ENCODE results near the gene TEKT2. TPM values are rescaled to one million over a fixed set of nuclear protein-coding genes. Genes with fewer than 3 reads are reported as not detected.
A peak's percentile ranks its signal among the peaks of the same experiment; 100 is the strongest.

Gene TEKT2
- total RNA-seq, 1 donor from 2014 or later, result 3.2 TPM

GRCh38 chr1:36099681-36100341, 15.9 kb downstream of the TEKT2 start:
- H3K9me3 Mint-ChIP-seq, result no peaks in the 10 kb centered on the region
- H3K4me1 Mint-ChIP-seq, result peaks cover 6% of the 10 kb centered on the region
- no peaks in the 10 kb centered on the region for H3K27me3 Mint-ChIP-seq (ENCODE audit: low read depth)
- DNase-seq (ENCODE audit: low spot score in 2 of 2, unreplicated experiment in 2 of 2), result peak; percentile 67 to 88
- peaks cover 1% of the 10 kb centered on the region for H3K36me3 Mint-ChIP-seq
- no peak overlapping the region for H3K27ac Mint-ChIP-seq
- TF ChIP-seq CTCF (IDR thresholded peaks at IDR 0.05; ENCODE audit: unreplicated experiment), result peak; percentile 81
- H3K4me3 Mint-ChIP-seq, result no peak overlapping the region

DNA sequence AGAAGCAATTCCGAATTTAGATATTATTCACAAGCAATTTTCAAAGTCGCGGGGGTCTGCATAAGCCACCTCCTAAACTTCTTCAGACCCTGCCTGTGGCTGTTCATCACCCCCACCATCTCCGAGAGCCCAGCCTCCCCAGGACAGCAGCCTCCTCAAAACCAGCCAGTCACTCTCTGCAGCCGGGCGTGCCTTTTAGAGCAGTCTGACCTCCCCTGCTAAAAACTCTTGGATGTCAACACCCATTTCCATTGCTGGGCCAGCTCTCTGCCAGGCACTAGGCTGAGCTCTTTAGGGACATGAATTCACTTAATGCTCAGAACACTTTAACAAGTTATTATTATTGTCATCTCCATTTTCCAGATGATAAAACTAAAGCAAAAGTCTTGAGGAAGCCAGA, 16.5 kb downstream of the TEKT2 start:
- no peak for TF ChIP-seq CTCF (IDR thresholded peaks at IDR 0.05; ENCODE audit: unreplicated experiment)
- H3K4me3 Mint-ChIP-seq, result no peak overlapping the region
- DNase-seq (ENCODE audit: low spot score in 2 of 2, unreplicated experiment in 2 of 2), result no peak
- peaks cover 1% of the 10 kb centered on the region for H3K36me3 Mint-ChIP-seq
- H3K27me3 Mint-ChIP-seq (ENCODE audit: low read depth), result no peaks in the 10 kb centered on the region
- no peaks in the 10 kb centered on the region for H3K9me3 Mint-ChIP-seq
- no peak overlapping the region for H3K27ac Mint-ChIP-seq
- H3K4me1 Mint-ChIP-seq, result peaks cover 6% of the 10 kb centered on the region

GRCh38 chr1:36101546-36101945, 17.7 kb downstream of the TEKT2 start:
- peaks cover 1% of the 10 kb centered on the region for H3K36me3 Mint-ChIP-seq
- no peak overlapping the region for H3K27ac Mint-ChIP-seq
- H3K4me1 Mint-ChIP-seq, result peaks cover 6% of the 10 kb centered on the region
- no peak for TF ChIP-seq CTCF (IDR thresholded peaks at IDR 0.05; ENCODE audit: unreplicated experiment)
- H3K9me3 Mint-ChIP-seq, result no peaks in the 10 kb centered on the region
- no peak for DNase-seq (ENCODE audit: low spot score in 2 of 2, unreplicated experiment in 2 of 2)
- H3K4me3 Mint-ChIP-seq, result no peak overlapping the region
- no peaks in the 10 kb centered on the region for H3K27me3 Mint-ChIP-seq (ENCODE audit: low read depth)

- no peak overlapping the region for H3K27ac Mint-ChIP-seq
- DNase-seq (ENCODE audit: low spot score in 2 of 2, unreplicated experiment in 2 of 2), result no peak
- no peak overlapping the region for H3K4me3 Mint-ChIP-seq
- no peaks in the 10 kb centered on the region for H3K27me3 Mint-ChIP-seq (ENCODE audit: low read depth)
- H3K9me3 Mint-ChIP-seq, result no peaks in the 10 kb centered on the region
- H3K4me1 Mint-ChIP-seq, result peaks cover 13% of the 10 kb centered on the region
- no peaks in the 10 kb centered on the region for H3K36me3 Mint-ChIP-seq
- no peak for TF ChIP-seq CTCF (IDR thresholded peaks at IDR 0.05; ENCODE audit: unreplicated experiment)
Observed at GRCh38 chr1:36106269-36106668, 22.4 kb downstream of the TEKT2 start.

DNA sequence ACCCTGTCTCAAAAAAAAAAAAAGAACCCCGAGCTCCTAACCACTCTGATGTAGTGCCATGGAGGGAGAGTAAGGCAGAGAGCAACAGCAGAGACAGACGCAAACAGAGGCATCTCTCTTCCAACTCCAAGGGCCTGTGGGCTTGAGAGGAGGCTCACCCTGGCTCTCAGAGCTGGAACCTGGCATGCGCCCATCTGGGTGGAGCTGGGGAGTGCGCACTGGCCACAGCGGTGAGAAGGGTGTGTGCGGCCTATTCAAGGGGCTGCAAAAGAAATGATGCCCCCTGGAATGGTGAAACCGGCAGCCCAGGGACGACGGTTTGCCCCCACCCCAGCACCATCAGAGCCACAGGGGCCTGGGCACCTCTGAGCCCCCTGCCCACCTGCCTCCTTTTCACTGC, 23.5 kb downstream of the TEKT2 start:
- no peak overlapping the region for H3K27ac Mint-ChIP-seq
- no peaks in the 10 kb centered on the region for H3K36me3 Mint-ChIP-seq
- DNase-seq (ENCODE audit: low spot score in 2 of 2, unreplicated experiment in 2 of 2), result no peak
- H3K4me3 Mint-ChIP-seq, result no peak overlapping the region
- no peaks in the 10 kb centered on the region for H3K9me3 Mint-ChIP-seq
- peaks cover 13% of the 10 kb centered on the region for H3K4me1 Mint-ChIP-seq
- TF ChIP-seq CTCF (IDR thresholded peaks at IDR 0.05; ENCODE audit: unreplicated experiment), result no peak
- no peaks in the 10 kb centered on the region for H3K27me3 Mint-ChIP-seq (ENCODE audit: low read depth)

GRCh38 chr1:36108314-36108713, 24.4 kb downstream of the TEKT2 start:
- Mint-ChIP-seq H3K36me3 (no peaks in the 10 kb centered on the region), H3K27ac (peak overlapping the region; percentile 88), H3K4me3 (peak overlapping the region; percentile 35), H3K9me3 (no peaks in the 10 kb centered on the region), H3K4me1 (peaks cover 13% of the 10 kb centered on the region), H3K27me3 (ENCODE audit: low read depth) (no peaks in the 10 kb centered on the region)
- DNase-seq (ENCODE audit: low spot score in 2 of 2, unreplicated experiment in 2 of 2), result no peak
- no peak for TF ChIP-seq CTCF (IDR thresholded peaks at IDR 0.05; ENCODE audit: unreplicated experiment)
